ENCODE data around the gene DOCK10.

DNA sequence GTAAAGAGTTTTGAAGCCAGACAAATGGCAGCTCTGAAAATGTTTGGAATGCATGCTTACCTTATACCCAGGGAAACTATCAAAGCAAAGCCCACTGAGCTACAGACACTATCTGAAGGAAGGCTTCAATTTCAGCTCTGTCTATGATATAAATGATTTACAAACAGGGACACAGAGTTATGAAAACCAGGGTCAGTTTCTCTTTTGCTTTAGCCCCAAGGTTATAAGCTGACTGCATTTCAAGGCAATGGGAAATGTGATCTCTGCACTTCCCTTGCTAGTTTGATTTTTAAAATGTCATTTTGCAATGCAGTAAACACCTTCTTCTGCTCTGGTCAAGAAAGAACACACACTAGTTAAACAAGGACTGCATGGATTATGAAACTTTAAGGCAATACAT lies 260.9 kb downstream of the DOCK10 start:
- TF ChIP-seq, protein P1, sequence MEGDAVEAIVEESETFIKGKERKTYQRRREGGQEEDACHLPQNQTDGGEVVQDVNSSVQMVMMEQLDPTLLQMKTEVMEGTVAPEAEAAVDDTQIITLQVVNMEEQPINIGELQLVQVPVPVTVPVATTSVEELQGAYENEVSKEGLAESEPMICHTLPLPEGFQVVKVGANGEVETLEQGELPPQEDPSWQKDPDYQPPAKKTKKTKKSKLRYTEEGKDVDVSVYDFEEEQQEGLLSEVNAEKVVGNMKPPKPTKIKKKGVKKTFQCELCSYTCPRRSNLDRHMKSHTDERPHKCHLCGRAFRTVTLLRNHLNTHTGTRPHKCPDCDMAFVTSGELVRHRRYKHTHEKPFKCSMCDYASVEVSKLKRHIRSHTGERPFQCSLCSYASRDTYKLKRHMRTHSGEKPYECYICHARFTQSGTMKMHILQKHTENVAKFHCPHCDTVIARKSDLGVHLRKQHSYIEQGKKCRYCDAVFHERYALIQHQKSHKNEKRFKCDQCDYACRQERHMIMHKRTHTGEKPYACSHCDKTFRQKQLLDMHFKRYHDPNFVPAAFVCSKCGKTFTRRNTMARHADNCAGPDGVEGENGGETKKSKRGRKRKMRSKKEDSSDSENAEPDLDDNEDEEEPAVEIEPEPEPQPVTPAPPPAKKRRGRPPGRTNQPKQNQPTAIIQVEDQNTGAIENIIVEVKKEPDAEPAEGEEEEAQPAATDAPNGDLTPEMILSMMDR (IDR thresholded peaks at IDR 0.05) = no peak
- TF ChIP-seq POLR2A (IDR thresholded peaks at IDR 0.05) = no peak

All from testis (tissue), 2 donors.